Mucosa of gallbladder (tissue), 1 donor: ENCODE measurements around the gene EMC1. TPM values are rescaled to one million over a fixed set of nuclear protein-coding genes. Genes with fewer than 3 reads are reported as not detected.
"Not testable (repeated sequence)": the region's sequence is repeated elsewhere in the genome, so short reads cannot be mapped to it uniquely, and the experiment has no call there.

Source experiments
- DNase-seq: peaks from one replicate; pipeline ENCODE4 v3.0.0-alpha.2; 2020; ENCODE audit warnings: low spot score
- total RNA-seq: library from RNA; stranded (reverse); gene quantifications from one replicate; pipeline ENCODE4 v1.2.1, GENCODE V29; 2021
- donor health status: DM: no; HTN: no; CAD: no.

EMC1 gene
- total RNA-seq, 1 donor from 2014 or later, result 38.8 TPM

DNA sequence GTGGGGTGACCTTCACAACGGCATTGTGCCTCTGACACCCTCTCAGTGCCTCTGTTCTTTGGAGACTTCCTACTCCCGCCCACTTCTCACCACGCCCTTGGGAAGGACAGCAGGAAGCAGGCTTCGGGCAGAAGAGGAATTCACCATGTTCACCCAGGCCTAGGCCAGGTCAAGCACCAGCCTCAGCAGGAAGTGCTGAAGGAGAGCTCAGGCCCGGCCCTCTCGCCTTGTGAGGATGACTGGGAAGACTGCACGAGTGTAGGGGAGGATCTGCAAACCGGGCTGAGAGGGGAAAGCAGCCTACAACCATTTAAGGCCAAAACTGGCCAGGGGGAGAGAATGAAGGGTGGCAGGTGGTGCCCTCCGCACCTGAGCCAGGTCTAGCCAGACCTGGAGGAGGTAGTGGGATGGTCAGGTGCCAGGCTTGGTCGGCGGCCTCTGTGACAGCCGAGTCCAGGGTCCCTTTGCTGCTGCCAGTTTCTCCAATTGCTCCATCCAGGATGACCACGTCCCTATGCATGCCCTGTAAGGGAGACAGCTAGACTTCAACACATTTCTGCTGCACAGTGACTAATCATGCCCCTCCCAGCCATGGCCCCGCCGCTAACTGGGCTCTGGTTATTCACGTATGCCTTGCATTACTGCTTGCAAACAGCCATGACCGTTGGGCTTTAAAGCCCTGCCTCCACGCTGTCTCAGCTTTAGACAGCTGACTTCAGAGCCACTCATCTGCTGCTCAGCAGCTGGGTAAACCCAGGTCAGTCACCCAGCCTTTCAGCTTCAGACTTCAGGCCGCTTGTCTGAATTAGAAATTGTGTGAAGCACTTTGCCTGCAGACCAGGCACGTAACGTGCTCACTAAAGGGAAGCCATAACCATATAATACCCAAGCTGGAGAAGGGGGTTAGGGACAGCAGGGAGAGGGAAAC, 9.2 kb upstream of the EMC1 start:
- no peak for DNase-seq

DNA sequence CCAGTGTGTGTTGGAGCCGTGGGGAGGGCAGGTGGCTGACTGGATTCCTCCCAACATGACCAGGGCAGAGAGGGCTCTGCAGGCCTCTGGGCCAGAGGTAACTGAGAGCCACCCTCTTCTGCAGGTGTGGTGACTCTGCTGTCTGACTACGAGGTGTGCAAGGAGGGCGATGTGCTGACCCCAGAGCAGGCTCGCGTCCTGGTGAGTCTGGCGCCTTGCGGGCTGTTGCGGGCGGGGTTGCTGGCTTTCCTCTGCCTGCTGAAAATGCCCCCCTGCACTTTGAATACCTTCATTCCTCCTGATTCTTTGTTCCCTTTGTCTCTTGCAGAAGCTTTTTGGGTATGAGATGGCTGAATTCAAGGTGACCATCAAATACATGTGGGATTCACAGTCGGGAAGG, 7.0 kb upstream of the EMC1 start:
- no peak for DNase-seq

DNA sequence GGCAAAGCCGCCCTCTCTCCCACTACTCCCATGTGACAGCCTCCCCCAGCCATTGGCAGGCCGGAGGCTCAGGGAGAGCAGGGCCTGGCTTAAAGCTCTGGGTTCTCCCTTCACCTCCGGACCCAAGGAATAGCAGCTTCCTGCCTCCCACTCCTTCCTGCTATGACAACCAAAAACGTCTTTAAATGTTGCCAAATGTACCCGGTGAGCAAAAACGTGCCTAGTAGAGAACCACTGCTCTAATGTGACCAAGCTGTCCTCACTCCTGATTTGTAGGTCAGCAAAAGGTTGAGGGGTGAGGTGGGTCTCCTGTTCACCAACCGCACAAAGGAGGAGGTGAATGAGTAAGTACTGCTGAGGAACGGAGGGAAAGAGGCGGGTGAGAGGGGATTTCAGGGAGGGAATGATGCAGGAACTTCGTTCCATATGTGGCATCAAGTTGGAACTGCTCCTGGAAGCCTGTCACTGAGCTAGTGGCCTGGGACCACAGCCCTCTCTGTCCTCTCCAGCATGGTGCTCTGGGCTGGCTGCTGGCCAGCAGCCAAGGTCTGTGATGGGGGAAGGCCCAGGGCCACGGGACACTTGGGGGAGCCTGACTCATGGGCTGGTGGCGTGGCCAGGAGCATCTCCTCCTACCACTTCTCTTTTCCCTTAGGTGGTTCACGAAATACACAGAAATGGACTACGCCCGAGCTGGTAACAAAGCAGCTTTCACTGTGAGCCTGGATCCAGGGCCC, 6.0 kb upstream of the EMC1 start:
- no peak for DNase-seq

DNA sequence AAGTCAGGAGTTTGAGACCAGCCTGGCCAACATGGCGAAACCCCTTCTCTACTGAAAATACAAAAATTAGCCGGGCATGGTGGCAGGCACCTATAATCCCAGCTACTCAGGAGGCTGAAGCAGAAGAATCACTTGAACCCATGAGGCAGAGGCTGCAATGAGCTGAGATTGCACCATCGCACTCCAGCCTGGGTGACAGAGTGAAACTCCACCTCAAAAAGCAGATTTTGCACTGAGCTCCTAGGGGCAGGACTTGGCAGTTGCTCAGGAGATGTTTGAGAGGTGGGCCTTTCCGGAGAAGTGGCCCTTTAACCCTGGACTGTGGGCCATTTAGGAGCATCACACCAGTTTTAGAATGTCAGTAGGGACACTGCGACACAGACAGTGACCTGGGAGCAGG, 5.0 kb upstream of the EMC1 start:
- DNase-seq, result not testable (repeated sequence)

DNA sequence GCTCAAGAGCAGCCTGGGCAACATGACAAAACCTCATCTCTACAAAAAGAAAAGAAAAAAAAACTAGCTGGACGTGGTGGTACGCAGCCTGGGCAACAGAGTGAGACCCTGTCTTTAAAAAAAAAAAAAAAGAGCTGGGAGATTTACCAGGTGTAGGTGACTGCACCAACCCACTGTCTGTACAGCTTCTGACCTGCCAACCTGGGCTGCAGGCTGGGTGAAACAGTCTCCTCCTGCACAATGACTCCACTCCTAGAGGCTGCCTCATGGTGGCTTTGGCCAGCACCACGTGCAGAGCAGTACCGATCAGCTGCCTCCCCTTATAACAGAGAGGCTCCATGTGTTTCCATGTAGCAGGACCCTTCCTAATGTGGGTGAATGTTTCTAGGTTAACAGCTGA, 4.0 kb upstream of the EMC1 start:
- no peak for DNase-seq

DNA sequence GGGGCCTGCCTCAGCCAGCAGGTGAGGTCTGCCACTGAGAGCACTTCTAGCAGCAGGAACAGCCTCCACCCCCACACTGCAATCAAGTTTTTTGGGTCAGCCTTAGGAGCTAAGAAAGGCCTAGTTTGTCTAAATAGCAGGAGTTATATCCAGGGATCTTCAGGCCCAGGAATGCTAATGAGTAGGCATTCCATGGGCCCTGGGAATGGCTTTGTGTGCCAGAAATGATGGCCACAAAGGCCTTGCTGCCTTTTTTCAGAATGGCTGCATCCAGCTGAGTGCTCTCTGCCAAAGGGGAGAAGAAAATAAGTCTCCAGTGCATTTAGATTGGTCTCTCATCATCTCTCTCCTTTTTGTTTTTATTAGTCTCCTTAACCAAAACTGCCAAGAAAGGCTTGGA, 3.1 kb upstream of the EMC1 start:
- no peak for DNase-seq

DNA sequence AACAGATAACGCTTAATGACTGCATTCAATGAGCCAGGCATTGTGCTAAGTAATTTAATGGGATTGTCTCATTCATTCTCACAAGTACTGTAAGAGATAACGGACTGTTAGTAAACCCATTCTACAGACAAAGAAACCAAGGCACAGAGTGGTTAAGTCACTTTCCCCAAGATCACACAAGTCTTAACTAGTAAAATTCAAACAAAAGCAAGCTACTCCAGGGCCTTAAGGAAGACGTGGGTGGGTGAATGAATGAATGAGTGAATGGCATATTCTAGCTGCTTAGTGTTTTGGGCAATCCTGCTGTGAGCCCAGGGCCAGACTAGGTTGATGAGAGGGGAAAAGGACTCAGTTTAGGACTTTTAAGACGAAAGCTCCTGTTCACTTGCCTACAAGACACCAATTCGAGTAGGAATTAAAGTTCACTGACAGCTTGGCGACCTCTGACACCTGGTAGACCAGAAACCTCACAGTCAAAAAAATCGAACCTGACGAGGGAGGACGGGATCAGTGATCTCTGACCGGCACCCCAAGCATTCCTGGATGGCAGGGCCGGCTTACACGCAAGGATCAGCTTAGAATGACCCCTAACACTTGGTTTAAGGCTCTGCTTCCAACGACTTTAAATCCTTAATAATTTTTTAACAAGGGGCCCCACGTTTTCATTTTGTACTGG, 557 bp downstream of the EMC1 start:
- DNase-seq, result no peak

DNA sequence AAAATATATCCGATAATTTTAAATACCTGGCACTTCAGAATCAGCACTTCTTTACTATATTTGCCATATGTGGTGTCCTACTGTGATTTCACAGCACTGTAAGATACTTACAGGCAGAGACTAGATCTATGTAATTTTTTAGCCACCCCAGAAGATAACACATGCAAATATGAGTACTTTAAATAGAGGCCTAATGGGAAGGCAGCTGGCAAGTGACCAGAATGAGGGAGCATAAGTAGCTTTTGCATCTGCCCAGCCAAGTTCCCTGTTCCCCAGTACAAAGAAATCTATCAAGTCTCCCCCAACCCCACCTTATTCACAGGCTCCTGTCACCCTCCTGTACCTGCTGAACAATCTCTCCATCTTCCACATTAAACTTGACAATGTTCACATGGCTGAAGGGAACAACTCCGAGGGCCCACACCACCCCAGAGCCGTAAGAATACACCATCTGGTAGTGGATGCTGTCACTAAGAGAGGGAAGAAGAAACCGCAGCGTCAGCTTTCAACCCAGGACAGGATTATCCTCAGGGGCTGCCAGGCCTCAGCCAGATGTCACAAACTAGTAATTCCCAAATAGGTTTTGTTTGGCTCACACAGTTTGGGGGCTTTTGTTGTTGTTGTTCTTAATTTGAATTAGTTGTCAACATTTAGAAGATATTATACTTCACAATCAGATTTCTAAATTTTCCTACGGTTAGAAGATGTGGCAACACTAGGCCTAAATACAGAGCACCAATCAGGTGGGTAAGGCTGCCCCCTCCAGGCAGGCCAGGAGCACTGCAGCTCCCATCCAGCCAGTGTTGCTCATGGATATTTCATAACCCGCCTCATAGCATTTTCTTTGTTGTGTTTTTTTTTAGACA, 10.4 kb downstream of the EMC1 start:
- peak; percentile 66 for DNase-seq

DNA sequence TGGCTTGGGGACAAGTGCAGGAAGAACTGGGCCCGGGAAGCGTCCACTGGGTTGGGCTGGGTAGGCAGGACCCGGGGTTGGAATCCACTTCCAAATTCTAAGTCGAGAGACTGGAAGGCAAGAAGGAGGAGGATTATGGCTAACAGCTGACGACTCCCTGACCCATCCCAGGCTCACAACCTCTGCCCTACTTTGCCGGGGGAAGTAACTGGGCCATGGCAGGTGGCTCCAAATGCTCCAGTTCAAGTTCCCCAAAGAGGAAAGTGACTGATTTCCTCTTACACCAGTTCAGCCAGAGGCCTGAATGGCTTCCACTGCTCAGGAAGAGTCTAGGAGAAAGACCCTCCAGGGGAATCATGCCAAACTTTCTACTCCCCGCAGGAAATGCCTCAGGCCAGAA, 11.4 kb downstream of the EMC1 start:
- DNase-seq, result no peak

DNA sequence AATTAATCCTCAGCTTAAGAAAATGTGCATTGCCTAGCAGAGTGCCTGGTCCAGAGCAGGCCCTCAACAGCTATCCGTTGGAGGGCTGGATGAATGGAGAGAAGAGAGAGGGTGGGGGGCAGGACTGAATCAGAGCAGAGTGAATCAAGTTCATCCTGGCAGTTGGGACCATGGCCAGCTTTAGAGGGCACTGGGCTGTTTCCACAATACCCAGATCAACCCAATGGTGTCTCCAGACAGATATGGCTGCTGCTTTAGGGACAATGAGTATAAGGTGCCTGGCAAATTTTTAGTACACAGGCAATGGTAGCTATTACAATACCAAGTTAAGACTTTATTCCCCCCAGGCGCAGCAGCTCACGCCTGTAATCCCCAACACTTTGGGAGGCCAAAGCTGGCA, 17.1 kb downstream of the EMC1 start:
- DNase-seq, result no peak

DNA sequence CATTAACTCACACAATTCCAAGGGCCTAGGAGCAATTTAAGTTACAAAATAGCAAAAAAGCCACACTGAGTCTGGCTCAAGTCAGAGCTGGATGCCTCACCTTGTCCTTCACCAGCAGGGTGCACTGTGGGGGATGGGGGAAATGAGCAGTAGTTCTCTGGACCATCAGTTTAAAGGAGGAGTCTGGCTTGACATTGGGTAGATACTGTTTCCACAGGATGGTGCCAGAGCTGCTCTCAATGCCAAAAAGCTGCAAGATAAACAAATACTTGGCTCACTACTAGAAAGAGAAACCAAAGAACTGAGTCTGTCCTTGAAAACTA, 18.8 kb downstream of the EMC1 start:
- DNase-seq, result no peak

DNA sequence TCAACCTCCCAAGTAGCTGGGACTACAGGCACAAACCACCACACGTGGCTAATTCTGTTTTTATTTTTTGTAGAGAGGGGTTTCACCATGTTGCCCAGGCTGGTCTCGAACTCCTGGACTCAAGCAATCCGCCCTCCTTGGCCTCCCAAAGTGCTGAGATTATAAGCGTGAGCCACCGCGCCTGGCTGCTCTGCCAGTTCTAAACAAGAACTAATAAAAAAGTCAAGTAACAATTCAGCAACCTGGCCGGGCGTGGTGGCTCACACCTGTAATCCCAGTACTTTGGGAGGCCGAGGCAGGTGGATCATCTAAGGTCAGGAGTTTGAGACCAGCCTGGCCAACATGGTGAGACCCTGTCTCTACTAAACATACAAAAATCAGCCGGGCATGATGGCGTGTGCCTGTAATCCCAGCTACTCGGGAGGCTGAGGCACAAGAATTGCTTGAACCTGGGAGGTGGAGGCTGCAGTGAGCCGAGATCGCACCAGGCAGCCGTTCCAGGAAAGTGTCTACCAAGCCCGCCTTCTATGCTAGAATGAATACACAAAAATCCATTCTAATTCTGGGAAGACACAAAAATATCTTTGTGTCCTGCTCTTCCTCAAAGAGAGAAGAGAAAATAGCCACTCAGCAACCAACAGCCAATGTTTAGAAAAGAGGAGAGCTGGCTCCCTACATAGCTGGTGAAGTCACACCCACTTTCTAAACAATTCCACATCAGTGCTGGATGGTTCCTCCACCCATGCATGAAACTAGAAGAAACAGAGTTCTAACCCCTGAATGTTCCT, 19.4 kb downstream of the EMC1 start:
- peak; percentile 32 for DNase-seq

DNA sequence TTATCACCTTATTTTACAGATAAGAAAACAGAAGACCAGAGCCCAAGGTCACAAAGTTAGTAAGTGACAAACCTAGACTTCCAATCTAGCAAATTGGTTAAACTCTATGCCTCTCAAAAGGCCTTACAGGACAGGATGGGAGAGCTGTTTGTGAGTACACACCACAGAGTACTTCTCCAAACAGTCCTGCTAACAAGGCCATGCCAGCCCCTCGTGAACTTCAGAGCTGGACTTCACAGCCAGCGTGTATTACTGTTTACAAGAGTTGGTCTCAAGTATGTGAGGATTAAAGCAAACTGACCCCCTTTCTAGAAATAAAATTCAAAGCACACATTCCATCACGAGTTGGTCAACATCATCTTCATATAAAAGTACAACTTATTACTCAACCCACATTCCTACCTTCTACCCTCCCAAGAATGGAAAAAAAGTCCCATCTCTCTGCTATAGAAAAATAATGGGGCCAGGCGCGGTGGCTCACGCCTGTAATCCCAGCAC, 21.4 kb downstream of the EMC1 start:
- no peak for DNase-seq

DNA sequence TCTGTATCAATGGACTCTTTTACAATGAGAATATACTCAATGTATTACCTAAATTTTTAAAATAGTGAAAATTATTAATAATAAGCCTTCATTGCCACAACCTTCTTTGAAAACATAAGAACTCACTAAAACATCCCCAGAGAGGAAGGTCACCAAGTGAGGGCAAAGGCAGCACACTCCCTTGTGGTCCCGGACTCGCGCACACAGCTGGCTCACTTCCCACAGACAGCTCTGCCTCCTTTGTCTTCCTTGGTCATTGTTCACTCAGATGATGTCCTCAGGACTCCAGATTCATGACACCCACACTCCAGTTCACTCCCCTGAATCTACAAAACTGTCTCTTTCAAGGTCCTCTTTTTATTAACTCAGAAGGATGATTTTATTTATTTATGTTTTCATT, 22.1 kb downstream of the EMC1 start:
- no peak for DNase-seq

DNA sequence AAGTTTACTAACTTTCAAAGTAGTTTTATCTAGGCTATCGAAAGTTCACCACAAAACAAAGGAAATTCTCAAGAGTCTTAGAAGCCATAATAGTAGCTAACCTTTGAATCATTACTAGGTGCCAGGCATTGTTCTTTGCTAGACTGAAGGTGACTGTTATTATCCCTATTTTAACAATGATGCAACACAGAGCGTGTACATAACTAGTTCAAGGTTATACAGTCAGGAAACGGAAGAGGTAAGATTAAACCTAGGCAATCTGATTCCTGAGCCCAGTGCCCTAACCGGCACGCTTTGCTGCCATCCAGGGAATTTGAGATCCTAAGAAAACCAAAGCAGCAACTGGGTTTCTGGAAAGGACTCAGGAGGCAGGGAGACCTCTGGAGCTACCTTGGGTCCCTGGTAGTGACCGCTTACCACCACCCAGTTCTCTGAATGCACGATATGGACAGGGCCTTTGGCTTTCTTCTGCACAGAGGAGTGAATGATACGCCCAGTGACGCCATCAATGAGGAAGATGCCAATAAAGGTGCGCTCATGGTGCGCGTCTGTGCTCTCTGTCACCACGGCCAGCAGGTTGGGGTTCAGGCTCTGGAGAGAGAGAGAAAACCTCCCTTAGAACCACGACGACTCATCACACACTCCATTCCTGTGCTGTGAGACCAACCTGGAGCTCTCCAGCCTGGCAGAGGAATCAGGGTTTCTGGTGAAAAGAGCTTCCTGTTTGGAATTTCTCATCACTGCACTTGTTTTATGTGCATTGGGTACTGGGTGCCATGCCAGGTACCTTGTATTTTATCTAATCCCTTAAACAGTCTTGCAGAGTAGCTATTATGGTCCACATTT, 28.1 kb downstream of the EMC1 start:
- DNase-seq, result no peak

DNA sequence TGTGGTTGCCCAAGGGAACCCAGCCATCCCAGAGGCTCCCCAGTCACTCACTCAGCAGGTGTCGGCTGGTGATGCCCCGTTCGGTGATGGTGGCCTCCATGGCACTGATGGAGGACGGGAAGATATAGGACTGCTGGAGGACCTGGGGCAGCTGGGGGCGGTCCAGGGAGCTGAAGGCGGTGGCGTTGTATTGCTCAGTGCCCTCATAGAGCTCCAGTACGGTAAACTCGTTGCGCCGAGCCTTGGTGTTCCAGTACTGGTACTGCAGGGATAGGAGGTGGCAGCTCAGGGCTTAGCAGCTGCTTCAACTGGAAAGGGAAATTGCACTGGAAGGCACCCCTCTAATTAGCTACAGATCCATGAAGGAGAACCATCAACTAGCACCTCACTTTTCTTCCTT, 28.8 kb downstream of the EMC1 start:
- DNase-seq, result no peak

DNA sequence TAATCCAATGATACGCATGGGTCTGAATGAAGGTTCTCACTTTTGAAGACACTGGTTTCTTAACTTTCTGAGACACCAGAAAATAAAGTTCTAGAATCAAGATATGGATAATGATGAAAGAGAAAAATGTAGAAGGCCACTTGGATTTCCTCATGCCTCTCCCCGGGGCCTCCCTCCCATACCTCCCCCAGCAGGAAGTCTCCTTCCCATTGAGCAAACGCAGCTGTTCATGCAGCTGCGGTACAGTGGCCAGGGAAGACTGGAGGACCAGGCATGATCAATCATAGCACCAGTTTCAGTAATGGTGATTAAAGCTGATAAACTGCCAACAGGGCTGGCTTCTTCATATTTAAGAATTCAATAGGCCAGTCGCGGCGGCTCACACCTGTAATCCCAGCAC, 30.3 kb downstream of the EMC1 start:
- no peak for DNase-seq

DNA sequence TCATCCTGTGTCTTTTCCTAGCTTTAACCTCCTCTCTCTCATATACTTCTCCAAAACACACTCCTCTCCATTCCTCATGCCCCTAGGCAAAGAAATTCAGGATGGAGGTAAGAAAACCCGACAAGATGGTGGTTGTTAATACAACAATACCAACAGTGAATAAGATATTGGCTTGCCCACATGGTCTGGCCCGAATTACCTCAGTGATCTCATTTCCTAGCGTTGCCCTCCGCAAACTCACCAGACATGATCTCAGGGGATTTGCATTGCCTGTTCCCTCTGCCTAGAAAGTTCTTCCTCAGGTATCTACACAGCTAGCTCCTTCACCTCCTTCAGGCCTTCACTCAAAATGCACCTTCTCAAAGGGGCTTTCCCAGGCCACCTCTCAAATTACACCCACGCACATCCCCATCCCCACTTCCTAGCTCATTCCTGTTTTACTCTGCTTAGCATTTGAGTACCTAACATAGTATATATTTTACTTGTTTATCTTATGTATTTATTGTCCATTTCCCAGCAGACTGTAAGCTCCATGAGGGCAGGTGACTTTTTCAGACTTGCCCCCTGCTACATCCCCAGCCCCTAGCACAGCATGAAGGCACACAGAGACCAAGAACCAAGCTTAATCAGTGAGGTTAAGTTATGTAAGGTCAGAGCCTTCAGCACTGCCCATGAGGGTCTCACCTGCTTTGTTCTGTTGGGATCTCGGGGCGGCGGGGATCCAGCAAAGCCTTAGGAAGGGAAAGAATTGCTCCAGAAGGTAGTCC, 31.1 kb downstream of the EMC1 start:
- DNase-seq, result no peak

DNA sequence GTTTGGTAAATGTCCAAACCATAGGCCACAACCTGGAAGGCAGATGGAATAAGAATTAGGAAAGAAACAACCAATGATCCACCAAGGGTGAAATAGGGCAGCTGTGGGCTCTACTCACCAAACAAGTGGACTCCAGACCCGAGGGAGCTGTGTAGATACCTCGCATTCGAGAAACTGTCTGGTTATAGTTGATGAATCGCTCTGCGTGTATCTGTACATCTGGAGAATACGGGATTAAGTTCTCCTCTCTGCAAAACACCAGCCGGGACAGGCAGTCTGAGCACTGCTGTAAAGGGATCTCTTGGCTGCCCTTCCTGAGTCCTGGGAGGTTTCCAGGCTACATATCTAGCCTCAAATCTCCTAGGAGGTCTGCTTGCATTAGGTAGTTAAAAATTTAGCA, 31.9 kb downstream of the EMC1 start:
- DNase-seq, result no peak
